ENCODE data around the gene CCDC27.

- TF ChIP-seq FOXA1 (IDR thresholded peaks at IDR 0.05) (no peak), SP1 (IDR thresholded peaks at IDR 0.05) (no peak), FOXK2 (IDR thresholded peaks at IDR 0.05) (no peak), ARNT (IDR thresholded peaks at IDR 0.05) (no peak), HDGF (IDR thresholded peaks at IDR 0.05; ENCODE audit: borderline replicate concordance) (no peak), TARDBP (IDR thresholded peaks at IDR 0.05) (no peak), NFRKB (IDR thresholded peaks at IDR 0.05) (no peak), SUZ12 (IDR thresholded peaks at IDR 0.05) (no peak), L3MBTL2 (conservative IDR thresholded peaks at IDR 0.05) (no peak), LEF1 (IDR thresholded peaks at IDR 0.05; ENCODE audit: borderline replicate concordance) (no peak), BHLHE40 (IDR thresholded peaks at IDR 0.05; ENCODE audit: borderline replicate concordance) (no peak), FOXM1 (IDR thresholded peaks at IDR 0.05; ENCODE audit: borderline replicate concordance) (no peak), PKNOX1 (IDR thresholded peaks at IDR 0.05) (no peak), ELF4 (IDR thresholded peaks at IDR 0.05) (no peak)
These were observed 64.3 kb downstream of the CCDC27 start for GRCh38 chr1:3816331-3817137.
